HG02885 (cell line): Measurements from ENCODE around the gene SYPL2.
A peak's percentile ranks its signal among the peaks of the same experiment; 100 is the strongest.
"Not testable (repeated sequence)": the region's sequence is repeated elsewhere in the genome, so short reads cannot be mapped to it uniquely, and the experiment has no call there.

ENCODE experiments used
- ATAC-seq: cut with Tn5 transposase; IDR thresholded peaks from one replicate; pipeline ENCODE4 v1.9.1; 2021; ENCODE audit warnings: mild to moderate bottlenecking; ENCODE audit not compliant: unreplicated experiment, poor library complexity

The SYPL2 gene

DNA sequence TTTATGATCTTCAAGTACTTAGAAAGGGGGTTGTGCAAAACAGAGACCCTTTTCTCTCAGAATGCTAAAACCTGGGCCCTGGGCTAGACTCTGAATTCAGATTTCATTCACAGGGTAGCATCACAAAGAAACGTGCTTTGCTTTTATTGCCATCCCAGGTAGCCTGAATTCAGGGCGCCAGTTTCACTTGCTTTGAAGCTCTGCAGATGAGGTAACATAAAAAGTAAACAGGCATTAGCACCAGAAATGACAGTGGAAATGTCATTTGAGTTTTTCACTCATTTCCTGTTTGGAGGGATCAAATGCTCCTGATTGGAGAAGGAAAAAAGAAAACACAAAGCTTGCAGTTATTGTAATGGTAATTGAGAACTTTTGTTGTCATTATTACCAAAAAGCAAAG, 2.6 kb downstream of the SYPL2 start:
- no peak for ATAC-seq

GRCh38 chr1:109470245-109470644, 3.9 kb downstream of the SYPL2 start:
- no peak for ATAC-seq

GRCh38 chr1:109472779-109473178, 6.4 kb downstream of the SYPL2 start:
- ATAC-seq: no peak

DNA sequence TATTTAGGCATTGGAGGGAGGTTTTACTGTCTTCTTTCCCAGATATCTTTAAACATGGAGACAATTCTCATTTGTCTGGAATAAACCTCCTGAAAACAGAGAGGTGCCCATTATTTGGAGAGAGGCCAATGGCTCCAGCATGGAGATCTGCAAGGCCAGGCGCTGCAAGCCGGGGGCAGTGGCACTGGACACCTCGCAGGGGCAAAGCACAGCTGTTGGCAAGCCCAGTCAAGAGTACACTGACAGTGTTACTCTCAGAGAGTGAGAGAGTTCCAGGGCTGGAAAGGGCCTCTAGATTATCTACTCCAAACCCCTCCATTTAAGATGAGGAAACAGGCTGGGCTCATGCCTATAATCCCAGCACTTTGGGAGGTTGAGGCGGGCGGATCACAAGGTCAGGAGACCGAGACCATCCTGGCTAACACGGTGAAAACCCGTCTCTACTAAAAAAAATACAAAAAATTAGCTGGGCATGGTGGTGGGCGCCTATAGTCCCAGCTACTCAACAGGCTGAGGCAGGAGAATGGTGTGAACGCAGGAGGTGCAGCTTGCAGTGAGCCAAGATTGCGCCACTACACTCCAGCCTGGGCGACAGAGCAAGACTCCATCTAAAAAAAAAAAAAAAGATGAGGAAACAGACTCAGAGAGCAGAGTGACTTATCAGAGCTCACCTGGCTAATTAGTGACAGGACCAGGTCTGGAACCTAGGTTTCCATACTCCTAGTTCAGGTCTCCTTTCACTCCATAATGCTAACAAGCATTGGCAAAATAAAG, 7.1 kb downstream of the SYPL2 start:
- not testable (repeated sequence) for ATAC-seq

- no peak for ATAC-seq
Measured at GRCh38 chr1:109474697-109475096, 8.4 kb downstream of the SYPL2 start.

GRCh38 chr1:109475261-109475660, 8.9 kb downstream of the SYPL2 start:
- ATAC-seq: no peak

DNA sequence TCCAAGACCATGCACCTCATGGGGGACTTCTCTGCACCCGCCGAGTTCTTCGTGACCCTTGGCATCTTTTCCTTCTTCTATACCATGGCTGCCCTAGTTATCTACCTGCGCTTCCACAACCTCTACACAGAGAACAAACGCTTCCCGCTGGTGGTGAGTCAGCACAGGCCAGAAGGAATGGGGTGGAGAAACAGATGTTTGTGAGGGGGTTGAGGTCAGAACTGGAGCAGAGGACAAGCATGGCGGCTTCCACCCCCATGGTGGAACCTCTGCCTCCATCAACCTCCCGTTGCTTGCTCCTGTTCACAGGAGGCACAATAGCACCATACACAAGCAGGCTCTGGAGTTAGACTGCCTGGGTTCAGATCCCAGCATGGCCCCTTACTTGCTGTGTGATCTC, 10.5 kb downstream of the SYPL2 start:
- no peak for ATAC-seq

DNA sequence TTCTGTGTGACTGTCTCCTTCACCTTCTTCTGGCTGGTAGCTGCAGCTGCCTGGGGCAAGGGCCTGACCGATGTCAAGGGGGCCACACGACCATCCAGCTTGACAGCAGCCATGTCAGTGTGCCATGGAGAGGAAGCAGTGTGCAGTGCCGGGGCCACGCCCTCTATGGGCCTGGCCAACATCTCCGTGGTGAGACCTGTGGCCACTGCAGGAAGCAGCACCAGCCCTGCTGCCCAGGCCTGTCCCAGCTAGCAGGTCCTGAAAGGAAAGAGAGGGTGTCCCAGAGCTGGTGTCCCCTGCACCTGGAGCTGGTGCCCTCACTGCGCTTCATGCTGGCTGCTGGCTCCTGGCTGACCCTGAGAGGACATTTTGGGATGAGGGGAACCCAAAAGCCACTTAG, 11.5 kb downstream of the SYPL2 start:
- ATAC-seq: no peak

GRCh38 chr1:109478806-109479205, 12.5 kb downstream of the SYPL2 start:
- ATAC-seq: no peak

DNA sequence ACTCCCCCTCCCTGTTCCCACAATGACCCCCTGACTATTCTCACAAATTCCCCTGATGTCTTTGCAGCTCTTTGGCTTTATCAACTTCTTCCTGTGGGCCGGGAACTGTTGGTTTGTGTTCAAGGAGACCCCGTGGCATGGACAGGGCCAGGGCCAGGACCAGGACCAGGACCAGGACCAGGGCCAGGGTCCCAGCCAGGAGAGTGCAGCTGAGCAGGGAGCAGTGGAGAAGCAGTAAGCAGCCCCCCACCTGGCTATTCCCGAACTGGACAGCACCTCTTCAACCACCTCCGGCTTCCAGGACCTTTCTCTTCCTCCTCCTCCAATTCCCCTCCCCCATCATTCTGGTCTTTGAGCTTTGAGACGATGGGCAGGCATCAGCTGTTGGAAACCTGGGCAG, 13.0 kb downstream of the SYPL2 start:
- ATAC-seq: no peak

- ATAC-seq: no peak
Measured at GRCh38 chr1:109479901-109480300, 13.6 kb downstream of the SYPL2 start.

GRCh38 chr1:109481646-109482045, 15.3 kb downstream of the SYPL2 start:
- no peak for ATAC-seq

GRCh38 chr1:109482242-109482641, 15.9 kb downstream of the SYPL2 start:
- no peak for ATAC-seq

DNA sequence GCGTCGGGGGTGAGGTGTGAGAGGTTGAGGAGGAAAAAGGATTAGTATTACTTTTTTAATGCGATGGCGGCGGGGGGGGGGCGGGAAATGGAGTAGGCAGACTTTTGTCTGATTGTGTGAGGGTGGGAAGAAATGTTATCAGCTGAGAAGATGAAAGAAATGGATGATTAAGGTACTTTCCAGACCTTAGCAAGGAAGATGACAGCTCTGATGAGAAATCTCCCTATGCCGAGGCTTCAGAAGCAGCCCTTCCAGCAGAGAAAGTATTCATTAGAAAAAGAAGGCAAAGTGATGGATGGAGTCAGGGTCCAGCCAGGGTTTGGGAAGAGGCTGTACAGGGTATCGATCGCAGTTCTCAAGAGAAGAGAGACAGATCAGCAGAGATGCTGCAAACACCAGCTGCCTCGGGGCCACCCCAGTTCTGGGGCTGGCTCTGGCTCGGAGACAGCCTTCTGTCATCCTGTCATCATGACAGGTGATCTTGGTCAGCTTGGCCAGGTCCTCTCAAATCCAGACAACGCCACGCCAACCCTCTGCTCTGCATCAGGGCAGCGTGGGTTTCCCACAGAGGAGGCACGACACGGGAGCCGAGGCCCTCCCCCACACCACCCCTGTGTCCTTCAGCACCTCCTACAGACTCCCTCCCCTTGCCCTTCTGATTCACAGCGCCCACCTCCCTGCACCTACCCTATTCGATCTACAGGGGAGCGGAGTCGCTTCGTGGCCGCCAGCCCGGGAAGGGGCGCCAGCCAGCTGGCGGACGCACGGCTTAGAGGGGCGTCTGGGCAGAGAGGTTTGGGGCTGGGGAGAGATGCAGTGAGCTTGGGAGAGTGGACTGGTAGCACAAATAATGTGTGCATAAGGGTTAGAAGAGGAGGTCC, 16.7 kb downstream of the SYPL2 start:
- peak; percentile 21 for ATAC-seq

DNA sequence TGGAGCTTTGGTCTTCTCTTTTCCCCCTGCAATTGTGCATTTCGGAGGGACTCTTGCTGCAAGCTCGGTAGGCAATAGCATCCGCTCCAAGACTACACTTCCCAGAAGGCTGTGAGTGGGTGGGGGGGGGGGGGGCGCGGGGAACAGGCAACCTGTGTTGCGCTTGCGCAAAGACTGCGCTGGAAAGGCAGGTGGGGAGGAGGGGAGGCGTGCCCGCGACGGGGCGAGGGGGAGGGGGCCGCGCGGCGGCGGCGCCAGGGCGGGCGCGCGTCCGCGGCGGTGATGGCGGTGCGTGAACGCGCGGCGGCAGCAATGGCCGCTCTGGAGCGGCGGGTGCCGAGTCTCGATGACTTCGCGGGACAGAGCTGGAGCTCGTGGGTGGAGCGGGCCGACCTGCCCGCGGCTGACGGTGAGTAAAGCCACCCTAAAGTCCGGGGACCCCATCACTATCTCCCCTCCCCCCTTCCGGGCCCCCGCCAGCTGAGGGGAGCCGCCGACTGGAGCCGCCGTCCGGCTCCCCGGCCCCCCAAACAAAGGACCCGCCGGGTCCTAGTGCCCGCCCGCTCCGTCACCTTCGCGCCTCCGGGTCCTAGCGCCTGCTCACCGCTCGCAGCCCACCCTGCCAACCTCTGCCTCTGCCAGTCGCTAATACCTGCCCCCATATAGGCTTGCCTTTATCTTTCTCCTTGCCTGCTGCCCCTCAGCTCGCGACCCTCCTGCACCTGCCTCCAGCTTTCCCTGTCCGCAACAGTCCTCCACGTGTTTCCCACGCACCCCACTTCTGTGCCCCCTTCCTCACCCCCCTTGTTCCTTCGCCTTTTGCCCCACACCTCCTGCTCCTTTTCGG, 17.5 kb downstream of the SYPL2 start, which contains the start of gene ATXN7L2:
ATXN7L2 (plus strand) TSS at position 234 of the 847 bp plus-strand sequence; CDS start at position 283, 49 bp downstream.
- peak; percentile 82 for ATAC-seq

GRCh38 chr1:109484519-109484975, 18.2 kb downstream of the SYPL2 start:
- ATAC-seq: no peak

DNA sequence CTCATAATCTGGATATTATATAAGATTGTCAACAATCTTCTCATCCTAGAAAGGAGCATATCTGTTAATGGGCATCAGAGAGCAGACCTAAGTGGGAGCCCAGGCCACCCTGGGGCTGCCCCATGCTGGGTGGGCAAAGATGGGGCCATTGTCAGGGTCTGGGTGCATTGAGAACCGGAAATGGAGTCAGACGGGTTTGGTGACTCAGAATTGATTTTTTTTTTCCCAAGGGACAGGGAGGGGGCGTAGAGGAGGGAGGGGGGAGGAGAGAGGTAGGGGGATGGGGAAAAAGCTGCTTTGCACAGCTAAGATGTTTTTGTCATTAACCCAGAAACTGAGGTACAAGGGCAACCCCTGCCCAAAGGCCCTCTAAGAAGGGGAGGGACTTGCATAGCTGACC, 18.7 kb downstream of the SYPL2 start:
- no peak for ATAC-seq

DNA sequence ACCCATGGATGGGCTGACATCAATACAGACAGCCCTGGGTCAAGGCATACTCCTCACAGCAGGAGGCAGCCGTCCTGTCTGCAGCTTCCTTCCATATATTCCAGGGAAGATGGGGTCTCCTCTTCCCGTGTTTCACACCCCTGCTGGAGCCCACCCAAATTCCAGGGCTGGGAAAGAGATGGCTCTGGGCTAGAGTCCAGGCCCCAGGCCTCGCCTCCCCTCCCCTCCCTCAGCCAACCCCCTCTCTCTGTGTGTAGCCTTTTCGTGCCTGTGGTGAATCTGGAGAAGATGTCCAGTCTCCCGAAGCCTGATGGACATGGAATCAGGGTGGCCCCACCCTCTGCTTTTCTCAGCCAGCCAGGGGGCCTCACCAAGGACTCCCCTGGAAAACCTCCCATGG, 20.9 kb downstream of the SYPL2 start:
- no peak for ATAC-seq

DNA sequence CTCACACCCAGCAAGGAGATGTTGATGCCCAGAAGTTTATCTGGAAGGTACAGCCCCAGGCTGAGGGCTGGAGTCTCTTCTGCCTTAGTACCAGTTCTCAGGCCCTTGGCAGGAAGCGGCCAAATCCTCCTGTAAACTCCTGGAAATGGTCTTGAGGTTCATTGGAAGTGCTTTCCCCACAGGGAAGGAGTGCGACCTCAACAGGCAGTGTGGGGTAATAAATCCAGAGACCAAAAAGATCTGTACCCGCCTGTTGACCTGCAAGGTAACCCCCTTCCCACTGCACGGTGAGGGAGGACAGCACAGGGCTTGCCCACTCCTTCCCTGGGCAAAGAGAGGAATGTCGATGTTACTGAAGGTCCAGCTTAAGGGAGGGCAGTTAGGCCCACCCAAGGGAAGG, 21.9 kb downstream of the SYPL2 start:
- ATAC-seq: no peak

DNA sequence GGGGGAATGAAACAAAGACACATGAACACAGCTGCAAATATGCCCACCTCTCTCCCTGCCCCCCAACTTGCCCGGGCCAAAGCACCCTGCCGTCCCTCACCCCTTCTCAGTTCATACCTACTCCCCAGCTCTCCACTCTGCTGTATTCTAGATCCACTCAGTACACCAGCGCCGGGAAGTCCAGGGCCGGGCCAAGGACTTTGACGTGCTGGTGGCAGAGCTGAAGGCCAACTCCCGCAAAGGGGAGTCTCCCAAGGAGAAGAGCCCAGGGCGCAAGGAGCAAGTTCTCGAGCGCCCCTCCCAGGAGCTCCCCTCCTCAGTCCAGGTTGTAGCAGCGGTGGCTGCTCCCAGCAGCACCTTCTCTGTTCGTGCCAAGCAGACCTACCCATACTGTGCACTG, 22.4 kb downstream of the SYPL2 start:
- ATAC-seq: no peak
